Suppressor macrophage (primary cell): ENCODE results near the gene CNOT4.
"Not testable (repeated sequence)": the region's sequence is repeated elsewhere in the genome, so short reads cannot be mapped to it uniquely, and the experiment has no call there.

Experiments used
- DNase-seq, 4 experiments: peaks; one replicate each; pipeline ENCODE4 v3.0.0-alpha.2; 2020 to 2022

The CNOT4 gene

GRCh38 chr7:135512135-135512887, 2.4 kb upstream of the CNOT4 start:
- peak; percentile 73 to 92 (median 85) for DNase-seq

- peak; percentile 19 to 48 (median 36) for DNase-seq
These were observed 786 bp upstream of the CNOT4 start for GRCh38 chr7:135510592-135511183.

- DNase-seq, result no peak
These were observed 388 bp downstream of the CNOT4 start for GRCh38 chr7:135509589-135509838.

GRCh38 chr7:135508883-135509588, 866 bp downstream of the CNOT4 start:
- DNase-seq, result peak; percentile 36 to 45 (median 40)

GRCh38 chr7:135501402-135501801, 8.5 kb downstream of the CNOT4 start:
- DNase-seq, result no peak

DNA sequence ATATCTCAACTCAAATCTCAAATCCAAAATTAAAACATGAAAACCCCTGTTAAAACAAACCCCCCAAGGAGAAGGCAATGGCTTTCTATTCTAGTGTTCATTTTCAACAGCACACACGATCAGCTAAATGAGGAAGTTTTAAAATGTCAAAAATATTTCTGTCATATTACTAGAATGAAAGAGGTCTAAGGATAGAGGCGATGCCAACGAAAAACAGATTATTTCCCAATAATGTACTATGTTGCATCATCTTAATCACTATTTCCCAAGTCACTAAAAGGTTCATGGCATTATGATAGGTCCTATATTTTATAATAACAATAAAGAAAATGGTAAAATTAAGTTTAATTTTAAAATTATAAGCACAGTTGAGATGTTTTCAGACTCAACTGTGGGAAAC, 10.1 kb downstream of the CNOT4 start:
- peak in 3 of 4 experiments; percentile 11 to 76 (median 72) for DNase-seq

GRCh38 chr7:135497161-135497560, 12.7 kb downstream of the CNOT4 start:
- not testable (repeated sequence) for DNase-seq

DNA sequence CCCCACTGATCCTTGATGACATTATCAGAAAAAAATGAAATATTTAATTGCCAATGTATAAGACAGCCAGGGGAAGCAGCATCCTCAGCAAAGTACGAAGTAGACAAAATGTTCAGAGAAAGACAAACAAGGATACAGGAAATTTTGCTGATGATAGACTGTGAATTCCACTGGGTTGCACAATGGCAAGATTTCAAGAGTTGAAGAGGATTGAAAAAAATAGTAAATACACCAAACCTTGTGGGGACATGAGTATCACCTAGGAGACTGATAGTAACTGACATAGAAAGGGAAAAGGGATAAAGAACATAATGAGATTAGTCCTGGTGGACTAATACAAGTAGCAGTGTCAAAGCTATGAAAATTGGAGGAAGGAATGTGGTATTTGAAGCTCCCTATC, 16.5 kb downstream of the CNOT4 start:
- DNase-seq, result no peak

GRCh38 chr7:135492151-135492550, 17.8 kb downstream of the CNOT4 start:
- no peak for DNase-seq

DNA sequence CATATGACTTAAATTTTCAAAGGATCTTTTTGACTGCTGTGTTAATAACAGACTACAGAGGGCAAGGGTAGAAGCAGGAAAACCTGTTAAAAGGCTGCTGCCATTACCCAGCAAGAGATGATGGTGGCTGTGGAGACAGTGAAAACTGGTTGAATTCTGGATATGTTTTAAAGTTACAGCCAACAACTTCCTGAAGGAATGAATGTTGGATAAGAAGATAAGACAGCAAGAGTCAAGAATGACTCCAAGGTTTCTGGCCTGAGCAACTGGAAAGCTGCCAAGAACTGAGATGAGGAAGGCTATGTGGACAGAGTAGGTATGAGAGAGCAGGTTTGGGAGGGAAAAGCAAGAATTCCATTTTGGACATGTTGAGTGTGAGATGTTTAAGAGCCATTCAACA, 19.1 kb downstream of the CNOT4 start:
- DNase-seq, result peak in 3 of 4 experiments; percentile 5 to 23 (median 9)

GRCh38 chr7:135489791-135490190, 20.1 kb downstream of the CNOT4 start:
- no peak for DNase-seq

- no peak for DNase-seq
These were observed 23.5 kb downstream of the CNOT4 start for GRCh38 chr7:135486261-135486920.

DNA sequence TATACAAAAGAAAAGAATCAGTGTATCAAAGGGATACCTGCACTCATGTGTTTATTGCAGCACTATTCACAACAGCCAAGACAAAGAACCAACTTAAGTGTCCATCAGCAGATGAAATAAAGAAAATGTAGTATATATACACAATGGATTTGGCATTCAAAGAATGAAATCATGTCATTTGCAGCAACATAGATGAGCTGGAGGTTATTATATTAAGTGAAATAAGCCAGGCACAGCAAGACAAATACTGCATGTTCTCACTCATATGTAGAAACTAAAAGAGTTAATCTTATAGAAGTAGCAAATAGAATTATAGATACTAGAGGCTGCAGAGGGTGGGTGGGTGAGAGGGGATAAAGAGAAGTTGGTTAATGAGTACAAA, 28.3 kb downstream of the CNOT4 start:
- DNase-seq, result no peak

- DNase-seq, result no peak
These were observed 28.8 kb downstream of the CNOT4 start for GRCh38 chr7:135480966-135481597.

- DNase-seq, result no peak
These were observed 34.4 kb downstream of the CNOT4 start for GRCh38 chr7:135475521-135475920.

- not testable (repeated sequence) for DNase-seq
These were observed 40.2 kb downstream of the CNOT4 start for GRCh38 chr7:135469705-135470104.

DNA sequence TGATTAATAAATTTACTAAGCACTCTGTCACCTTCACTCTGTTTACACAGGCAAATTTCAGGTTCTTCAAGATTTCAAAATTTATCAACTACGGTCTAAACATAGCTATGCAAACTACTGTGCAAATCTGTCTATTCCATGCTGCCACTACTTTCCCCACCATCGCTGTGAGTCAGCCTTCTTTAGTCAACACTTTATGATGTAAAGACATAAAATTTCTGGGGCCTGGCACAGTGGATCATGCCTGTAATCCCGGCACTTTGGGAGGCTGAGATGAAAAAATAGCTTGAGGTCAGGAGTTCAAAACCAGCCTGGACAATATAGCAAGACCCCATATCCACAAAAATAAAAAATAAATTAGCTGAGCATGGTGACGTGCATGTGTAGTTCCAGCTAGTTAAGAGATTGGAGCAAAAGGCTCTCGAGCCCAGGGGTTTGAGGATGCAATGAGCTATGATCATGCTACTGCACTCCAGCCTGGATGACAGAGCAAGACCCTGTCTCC, 42.6 kb downstream of the CNOT4 start:
- DNase-seq, result no peak

DNA sequence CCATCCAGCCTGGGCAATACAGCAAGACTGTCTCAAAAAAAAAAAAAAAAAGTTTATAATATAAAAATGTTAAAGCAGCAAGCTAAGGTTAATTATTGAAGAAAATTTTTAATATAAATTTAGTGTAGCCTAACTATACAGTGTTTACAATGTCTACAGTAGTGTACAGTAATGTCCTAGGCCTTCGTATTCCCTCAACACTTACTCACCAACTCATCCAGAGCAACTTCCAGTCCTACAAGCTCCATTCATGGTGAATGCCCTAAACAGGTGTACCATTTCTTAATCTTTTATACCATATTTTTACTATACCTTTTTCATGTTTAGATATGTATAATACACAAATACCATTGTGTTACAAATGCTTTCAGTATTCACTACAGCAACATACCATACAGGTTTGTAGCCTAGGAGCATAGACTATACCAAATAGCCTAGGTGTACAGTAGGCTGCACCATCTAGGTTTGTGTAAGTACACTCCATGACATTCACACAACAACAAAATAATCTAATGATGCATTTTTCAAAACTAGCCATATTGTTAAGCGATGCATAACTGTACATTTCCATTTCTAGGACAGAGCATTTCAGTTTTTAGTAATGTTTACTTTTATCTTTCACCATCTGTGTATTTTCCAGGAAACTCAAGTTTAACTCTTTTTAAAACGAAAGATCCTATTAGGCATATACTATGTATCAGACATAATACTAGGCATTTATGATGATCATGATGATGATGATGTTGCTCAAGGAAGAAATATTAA, 43.3 kb downstream of the CNOT4 start:
- no peak for DNase-seq

DNA sequence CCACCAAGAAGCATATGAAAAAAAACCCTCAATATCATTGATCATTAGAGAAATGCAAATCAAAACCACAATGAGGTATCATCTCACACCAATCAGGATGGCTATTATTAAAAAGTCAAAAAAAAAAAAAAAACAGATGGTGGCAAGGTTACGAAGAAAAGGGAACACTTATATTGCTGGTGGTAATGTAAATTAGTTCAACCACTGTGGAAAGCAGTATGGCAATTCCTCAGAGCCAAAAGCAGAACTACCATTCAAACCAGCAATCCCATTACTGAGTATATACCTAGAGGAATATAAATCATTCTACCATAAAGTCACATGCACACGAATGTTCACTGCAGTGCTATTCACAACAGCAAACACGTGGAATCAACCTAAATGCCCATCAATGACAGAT, 46.0 kb downstream of the CNOT4 start:
- DNase-seq, result peak; percentile 5 to 53 (median 34)

GRCh38 chr7:135459951-135460567, 49.8 kb downstream of the CNOT4 start:
- no peak for DNase-seq

GRCh38 chr7:135459076-135459475, 50.8 kb downstream of the CNOT4 start:
- DNase-seq, result no peak

DNA sequence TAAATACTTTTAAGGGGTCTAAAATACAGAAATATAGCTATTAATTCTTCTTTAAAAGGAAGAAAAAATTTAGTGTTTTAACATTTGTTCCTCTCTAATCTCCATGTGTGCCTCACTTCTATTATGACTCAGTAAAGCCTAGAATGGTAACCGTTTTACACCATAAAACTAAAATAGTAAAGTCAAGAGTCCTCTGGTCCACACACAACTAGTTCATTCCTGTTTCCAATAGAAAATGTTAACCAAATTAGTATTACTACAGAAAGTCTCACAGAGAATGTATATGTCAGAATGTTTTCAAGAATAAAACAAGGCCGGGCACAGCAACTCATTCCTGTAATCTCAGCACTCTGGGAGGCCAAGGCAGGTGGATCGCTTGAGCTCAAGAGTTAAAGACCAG, 55.8 kb downstream of the CNOT4 start:
- DNase-seq, result no peak
